Fibroblast of villous mesenchyme (primary cell): ENCODE results near the gene IVNS1ABP. TPM values are rescaled to one million over a fixed set of nuclear protein-coding genes. Genes with fewer than 3 reads are reported as not detected.
"Not testable (repeated sequence)": the region's sequence is repeated elsewhere in the genome, so short reads cannot be mapped to it uniquely, and the experiment has no call there.

Source experiments
- DNase-seq: peaks from one replicate; pipeline ENCODE4 v3.0.0-alpha.2; 2010; ENCODE audit warnings: low read depth
- H3K4me3 ChIP-seq: 2 replicates; pipeline ENCODE4 v1.5.1; 2011; ENCODE audit warnings: low read depth, mild to moderate bottlenecking, low read length
- total RNA-seq: library from RNA; depleted of rRNA; stranded (reverse); fragments of >200 nt; gene quantifications from 2 replicates; pipeline ENCODE4 v1.2.3, GENCODE V29; 2012
- TF ChIP-seq, protein P1 (sequence below): IDR thresholded peaks from 2 replicates; pipeline ENCODE4 v1.5.1; 2012; ENCODE audit warnings: low read depth, mild to moderate bottlenecking, low read length; ENCODE audit not compliant: insufficient read depth

Gene IVNS1ABP
- total RNA-seq, 1 donor, result 76.0 TPM

DNA sequence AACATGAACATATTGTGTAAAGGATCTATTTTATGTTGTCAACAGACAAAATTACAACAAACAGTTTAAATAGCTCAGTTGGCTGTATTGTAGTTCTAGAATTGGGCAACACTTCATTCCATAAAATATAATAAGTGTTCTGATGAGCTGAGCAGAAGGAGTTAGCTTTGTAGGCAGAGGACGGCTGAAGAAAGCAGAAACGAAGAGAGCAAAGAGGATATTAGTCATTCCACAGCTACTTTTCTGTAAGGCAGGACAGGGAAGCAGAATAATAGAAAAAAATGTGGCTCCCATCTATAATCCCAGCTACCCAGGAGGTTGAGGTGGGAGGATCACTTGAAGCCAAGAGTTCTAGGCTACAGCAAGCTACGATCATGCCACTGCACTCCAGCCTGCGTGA lies 20.2 kb upstream of the IVNS1ABP start:
- TF ChIP-seq, protein P1, sequence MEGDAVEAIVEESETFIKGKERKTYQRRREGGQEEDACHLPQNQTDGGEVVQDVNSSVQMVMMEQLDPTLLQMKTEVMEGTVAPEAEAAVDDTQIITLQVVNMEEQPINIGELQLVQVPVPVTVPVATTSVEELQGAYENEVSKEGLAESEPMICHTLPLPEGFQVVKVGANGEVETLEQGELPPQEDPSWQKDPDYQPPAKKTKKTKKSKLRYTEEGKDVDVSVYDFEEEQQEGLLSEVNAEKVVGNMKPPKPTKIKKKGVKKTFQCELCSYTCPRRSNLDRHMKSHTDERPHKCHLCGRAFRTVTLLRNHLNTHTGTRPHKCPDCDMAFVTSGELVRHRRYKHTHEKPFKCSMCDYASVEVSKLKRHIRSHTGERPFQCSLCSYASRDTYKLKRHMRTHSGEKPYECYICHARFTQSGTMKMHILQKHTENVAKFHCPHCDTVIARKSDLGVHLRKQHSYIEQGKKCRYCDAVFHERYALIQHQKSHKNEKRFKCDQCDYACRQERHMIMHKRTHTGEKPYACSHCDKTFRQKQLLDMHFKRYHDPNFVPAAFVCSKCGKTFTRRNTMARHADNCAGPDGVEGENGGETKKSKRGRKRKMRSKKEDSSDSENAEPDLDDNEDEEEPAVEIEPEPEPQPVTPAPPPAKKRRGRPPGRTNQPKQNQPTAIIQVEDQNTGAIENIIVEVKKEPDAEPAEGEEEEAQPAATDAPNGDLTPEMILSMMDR, result no peak
- peak; percentile 52 for DNase-seq

DNA sequence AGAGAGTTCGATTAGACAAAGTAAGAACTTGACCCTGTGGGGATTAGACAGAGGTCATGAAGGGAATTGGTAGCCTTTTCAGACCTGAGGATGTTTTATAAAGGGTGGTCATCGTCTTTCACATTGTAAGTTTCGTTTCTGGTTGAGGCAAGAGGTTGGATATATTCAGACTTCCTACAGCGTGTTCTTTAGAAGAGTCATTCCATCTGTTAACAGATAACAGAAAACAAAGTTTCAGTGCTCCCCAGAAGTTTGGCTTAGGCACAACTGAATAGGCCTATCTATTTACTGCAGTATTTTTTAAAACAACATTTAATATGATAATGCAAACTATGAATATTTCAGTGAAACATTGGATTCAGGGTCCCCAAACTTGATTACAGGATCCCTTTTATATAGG lies 17.1 kb upstream of the IVNS1ABP start:
- TF ChIP-seq, protein P1, result no peak
- H3K4me3 ChIP-seq, result no peak overlapping the region

More for the DNA sequence above, 20.2 kb upstream of the IVNS1ABP start:
- H3K4me3 ChIP-seq, result no peak overlapping the region

GRCh38 chr1:185328255-185328654 lies 11.2 kb upstream of the IVNS1ABP start:
- TF ChIP-seq, protein P1, result no peak
- H3K4me3 ChIP-seq, result no peak overlapping the region
- DNase-seq, result no peak

More for the DNA sequence above, 17.1 kb upstream of the IVNS1ABP start:
- no peak for DNase-seq

DNA sequence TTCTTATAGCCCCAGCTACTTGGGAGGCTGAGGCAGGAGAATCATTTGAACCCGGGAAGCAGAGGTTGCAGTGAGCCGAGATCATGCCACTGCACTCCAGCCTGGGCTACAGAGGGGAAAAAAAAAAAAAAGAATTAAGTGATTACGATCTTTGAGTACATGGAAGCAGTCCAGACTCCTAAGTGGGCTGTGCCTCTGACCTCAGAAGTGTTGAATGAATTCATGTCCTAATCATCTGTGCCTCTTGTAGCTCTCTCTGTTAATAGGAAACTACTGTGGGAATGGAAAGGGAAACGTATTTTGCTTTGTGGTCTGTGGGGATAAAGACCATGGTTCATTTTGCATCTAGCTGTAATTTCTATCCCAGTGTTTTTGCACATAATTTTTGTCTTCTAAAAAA lies 8.4 kb upstream of the IVNS1ABP start:
- peak; percentile 12 for DNase-seq
- no peak overlapping the region for H3K4me3 ChIP-seq
- TF ChIP-seq, protein P1, result no peak

GRCh38 chr1:185324118-185324517 lies 7.1 kb upstream of the IVNS1ABP start:
- TF ChIP-seq, protein P1, result no peak
- no peak for DNase-seq
- H3K4me3 ChIP-seq, result no peak overlapping the region

GRCh38 chr1:185322636-185323035 lies 5.6 kb upstream of the IVNS1ABP start:
- TF ChIP-seq, protein P1, result no peak
- H3K4me3 ChIP-seq, result no peak overlapping the region
- no peak for DNase-seq

DNA sequence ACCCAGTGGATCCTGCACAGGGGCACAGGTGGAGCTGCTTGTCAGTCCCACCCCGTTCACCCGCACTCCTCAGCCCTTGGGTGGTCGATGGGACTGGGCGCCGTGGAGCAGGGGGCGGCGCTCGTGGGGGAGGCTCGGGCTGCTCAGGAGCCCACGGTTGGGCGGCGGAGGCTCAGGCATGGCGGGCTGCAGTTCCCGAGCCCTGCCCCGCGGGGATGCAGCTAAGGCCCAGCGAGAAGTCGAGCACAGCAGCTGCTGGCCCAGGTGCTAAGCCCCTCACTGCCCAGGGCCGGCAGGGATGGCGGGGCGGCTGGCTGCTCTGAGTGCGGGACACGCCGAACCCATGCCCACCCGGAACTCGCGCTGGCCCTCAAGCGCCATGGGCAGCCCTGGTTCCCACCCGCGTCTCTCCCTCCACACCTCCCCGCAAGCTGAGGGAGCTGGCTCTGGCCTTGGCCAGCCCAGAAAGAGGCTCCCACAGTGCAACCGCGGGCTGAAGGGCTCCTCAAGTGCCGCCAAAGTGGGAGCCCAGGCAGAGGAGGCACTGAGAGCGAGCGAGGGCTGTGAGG lies 4.7 kb upstream of the IVNS1ABP start:
- not testable (repeated sequence) for DNase-seq

GRCh38 chr1:185321104-185321503 lies 4.1 kb upstream of the IVNS1ABP start:
- not testable (repeated sequence) for H3K4me3 ChIP-seq, DNase-seq

More for the DNA sequence above, 4.7 kb upstream of the IVNS1ABP start:
- not testable (repeated sequence) for H3K4me3 ChIP-seq
